Hindlimb muscle (tissue), 1 donor: ENCODE data around the gene BLID. TPM values are rescaled to one million over a fixed set of nuclear protein-coding genes. Genes with fewer than 3 reads are reported as not detected.
A peak's percentile ranks its signal among the peaks of the same experiment; 100 is the strongest.

ENCODE experiments used
- DNase-seq: peaks from one replicate; pipeline ENCODE4 v3.0.0-alpha.2; 2013
- polyA plus RNA-seq: library from polyadenylated mRNA; unstranded; fragments of 120-200 nt; gene quantifications from one replicate; pipeline ENCODE4 v1.2.1, GENCODE V29; 2013; ENCODE audit not compliant: insufficient read length

Gene BLID
- polyA plus RNA-seq, 1 donor = not detected

DNA sequence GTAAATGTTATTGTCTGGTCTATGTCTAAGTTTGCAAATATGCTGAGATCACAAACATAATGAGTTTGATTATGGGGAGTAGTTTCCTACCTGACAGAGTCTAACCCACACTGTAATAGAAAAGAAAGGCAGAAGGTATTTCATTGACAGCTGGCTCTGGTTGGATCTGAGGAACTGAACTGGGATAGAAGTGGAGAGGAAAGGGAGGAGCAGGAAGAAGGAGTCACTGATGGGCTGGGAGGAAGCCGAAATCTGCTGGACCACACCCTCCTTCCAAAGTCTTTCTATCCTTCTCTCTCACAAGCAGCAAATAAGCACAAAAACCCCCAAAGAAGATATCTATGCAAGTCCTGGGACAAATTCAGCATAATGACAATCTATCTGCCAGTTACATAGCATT is 11.7 kb downstream of the BLID start:
- DNase-seq = no peak

DNA sequence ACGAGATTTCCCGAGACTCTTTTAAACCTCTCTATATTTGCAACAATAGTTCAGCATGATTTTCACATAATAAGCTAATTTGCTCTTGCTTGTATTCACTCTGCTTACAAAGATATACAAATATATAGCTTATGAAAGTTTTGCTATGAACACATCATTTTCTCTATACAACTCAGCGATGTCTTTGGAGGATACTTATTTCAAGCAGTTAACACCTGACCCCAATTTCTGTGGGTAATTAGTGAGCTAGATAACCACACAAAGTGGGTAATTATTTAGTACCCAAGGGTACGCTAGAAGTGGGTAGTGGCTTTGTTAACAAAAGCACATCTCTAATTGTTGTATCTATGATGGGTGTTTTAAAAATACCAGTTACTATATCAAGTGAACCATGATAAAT is 12.3 kb downstream of the BLID start:
- DNase-seq = no peak

DNA sequence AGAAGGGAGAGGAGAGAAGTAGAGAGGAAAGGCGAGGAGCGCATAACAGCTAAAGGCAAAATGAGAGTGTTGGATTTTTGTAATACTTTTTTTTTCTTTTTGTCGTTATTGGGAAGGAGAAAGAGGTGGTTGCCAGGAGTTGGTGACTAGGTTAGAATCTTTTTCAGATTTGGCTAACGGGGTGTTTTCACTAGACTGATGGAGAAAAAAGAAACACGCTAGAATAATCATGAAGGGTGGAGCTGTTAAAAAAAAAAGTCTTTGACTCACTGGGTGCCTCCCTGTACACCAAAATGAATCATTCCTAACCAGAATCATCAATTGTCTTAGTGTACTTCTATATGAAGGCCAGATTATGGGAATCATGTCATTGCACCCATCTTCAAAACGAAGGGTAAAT is 12.7 kb downstream of the BLID start:
- no peak for DNase-seq

DNA sequence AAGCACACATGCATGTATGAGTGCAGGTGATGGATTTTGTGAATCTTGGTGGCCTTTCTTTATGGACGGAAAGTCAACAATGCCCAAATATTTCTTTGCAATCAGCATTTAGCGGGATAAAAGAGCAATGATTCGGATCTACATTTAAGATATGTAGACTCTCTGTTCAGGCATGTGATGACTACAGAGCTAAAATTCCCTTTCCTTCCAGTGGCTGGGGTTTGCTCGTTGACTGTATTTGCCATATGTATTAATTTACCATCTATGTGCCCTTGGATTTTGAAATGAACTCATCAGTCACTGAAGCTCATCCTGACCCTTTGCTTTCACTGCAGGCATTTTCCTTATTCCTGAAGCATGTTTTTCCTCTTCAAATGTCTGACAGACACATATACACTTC is 13.6 kb downstream of the BLID start:
- no peak for DNase-seq

DNA sequence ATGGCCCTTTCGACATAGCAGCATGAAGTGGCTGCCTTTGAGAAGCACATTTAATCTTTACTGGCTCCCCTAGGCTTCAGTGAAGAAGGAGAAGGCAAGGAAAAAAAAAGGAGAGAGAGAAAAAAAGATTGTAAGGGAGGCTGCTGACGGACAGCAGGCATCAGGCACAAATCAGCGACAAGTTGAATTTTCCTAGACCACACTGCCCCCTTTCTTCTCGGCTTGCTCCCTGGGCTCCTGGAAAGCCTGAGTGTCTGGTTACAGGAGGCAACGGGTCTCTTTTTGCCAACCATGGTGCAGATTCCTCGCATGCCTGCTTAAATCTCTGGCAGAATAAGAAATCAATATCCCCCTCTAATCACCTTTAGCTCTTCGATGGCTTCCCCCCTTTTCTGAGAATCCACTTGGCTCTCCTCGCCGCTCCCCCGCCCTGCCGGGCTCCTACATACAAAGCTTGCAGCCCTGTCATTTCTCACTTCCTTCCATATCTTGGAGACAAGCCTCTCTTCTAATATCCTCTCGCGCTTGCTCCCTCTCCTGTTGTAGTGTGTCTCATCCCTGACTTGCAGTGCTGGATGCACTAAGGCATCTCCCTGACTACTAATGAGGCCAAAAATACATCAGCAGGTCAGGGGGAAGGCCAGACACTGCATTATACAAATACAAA is 14.3 kb downstream of the BLID start:
- DNase-seq = peak; percentile 91

DNA sequence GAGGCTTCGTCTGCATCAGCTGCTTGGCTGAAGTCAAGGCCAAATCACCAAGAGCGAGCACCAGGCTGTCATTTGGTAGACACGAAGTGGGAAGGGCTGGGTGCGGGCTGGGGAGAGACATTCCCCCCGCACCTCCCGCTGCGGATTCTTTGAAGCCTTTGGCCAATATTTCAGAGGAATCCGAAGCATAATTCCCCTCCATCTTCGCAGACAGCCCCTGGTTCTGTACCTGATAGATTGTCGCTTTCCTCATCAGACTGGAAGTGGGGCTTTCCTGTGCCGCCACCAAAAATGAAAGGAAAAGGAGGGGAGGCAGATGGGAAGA is 15.3 kb downstream of the BLID start:
- DNase-seq = peak; percentile 76

DNA sequence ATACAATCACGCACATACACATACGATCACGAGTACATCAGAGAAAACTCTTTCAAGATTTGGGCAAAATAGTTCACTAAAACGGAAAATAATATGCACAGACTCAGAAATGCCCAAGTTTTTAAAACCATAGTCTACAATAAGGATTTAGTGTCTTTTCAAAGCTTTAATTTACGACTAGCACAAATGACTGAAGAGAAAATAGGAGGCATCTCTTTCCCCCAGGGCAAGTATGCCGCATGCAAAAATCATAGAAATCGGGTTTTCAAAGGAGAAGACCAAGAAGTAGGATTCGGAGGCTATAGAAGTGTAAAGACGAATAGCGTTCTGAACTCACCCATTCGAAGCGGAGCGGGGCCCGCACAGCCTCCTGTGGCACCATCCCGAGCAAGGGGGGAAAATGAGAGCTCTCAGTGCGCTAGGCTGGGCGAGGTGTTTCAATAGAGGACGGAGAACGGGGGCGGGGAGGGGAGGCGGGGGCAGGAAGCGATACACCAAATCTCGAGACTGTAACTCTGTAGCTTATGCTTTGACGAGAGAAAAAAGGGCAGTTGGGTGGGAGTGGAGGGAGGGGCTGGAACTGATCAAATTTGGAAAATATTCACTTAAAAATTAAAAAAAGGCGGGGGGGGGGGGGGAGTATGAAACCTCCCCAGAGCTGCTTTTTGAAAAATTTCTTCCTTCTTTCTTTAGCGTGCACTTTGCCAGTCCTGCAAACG is 15.8 kb downstream of the BLID start:
- peak; percentile 89 for DNase-seq

DNA sequence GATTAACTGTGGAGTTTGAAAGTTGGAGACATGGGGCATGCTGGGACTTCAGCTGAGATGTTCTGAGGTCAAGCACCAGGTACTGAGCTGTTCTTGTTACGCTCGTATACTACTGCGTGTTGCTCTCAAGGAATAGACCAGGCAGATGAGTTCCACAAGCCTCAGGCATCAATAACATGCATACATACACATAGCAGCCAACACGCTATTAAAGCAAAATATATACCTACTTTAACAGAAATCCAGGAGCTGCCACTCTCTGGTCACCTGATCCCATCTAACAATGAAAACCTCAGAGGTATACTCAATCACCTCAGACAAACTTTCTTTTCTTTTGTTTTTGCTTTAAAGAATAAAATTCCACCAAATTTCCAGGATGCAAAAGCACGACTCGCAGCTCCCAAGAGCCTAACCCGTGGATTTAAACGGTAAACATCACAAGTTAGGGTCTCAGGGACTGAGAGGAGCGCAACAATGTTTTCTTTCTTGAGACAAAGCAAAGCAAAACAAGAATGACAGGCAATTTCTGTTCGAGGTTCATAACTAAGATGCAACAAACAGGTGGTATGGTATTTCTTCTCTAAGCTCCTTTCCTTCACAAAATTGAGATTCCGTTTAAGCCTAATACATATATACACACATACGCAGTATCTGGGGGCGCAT is 16.5 kb downstream of the BLID start:
- peak; percentile 75 for DNase-seq

DNA sequence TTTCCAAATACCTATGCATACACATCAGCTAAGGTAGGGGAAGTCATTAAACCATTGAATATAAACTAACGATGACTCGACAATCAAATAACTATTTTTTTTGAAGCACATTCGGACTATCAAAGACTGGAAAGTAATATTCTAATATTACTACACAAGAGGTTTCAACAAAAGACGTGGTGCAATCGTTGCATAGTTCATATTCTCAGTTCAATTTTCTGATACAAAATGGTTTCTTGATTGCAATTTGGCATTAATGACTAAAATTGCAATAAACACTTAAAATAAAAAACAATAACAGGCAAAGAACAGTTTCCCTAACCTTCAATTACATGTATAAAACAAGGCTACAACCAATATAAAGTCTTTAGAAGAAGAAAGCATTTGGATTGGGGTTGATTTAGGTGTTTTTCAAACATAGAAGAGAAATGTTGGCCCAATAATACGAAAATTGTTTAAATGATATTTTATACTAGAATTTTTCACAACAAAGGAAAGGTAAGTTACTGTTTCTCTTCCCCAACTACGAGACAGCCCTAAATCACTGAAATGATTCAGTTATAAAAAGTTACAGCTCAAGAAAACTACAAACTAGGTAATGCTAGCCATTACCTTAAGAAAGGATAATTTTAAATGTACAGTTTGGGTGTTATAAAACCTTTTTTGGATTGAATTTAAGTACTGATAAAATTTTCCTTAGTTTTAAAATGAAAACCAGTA is 17.6 kb downstream of the BLID start:
- no peak for DNase-seq

DNA sequence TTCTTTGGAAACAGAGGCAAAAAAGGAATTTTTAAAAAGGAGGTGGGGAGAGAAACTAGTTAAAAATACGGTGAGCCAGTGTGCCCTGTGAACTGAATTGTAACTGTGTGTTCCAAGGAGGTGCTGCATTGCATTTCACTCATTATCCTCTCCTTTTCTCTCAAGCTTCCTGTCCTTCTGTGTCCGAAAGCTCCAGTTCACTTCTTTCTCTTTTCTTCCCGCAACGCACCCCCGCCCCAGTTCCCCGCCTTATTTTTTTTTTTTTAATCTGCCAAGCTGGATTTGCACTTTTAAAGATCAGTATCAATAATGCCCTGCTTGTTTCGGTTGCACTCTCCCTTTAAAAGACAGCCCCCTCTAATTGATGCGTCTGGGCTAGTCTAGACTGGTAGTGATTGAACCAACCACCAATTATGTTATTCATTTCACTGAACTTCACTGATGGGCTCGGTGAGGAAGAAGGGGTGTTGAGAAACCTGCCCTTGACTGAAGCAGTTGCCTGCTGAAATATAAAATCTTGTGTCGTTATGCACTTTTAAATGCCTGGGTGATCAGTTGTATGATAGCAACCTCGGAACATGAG is 18.5 kb downstream of the BLID start:
- DNase-seq = peak; percentile 60

DNA sequence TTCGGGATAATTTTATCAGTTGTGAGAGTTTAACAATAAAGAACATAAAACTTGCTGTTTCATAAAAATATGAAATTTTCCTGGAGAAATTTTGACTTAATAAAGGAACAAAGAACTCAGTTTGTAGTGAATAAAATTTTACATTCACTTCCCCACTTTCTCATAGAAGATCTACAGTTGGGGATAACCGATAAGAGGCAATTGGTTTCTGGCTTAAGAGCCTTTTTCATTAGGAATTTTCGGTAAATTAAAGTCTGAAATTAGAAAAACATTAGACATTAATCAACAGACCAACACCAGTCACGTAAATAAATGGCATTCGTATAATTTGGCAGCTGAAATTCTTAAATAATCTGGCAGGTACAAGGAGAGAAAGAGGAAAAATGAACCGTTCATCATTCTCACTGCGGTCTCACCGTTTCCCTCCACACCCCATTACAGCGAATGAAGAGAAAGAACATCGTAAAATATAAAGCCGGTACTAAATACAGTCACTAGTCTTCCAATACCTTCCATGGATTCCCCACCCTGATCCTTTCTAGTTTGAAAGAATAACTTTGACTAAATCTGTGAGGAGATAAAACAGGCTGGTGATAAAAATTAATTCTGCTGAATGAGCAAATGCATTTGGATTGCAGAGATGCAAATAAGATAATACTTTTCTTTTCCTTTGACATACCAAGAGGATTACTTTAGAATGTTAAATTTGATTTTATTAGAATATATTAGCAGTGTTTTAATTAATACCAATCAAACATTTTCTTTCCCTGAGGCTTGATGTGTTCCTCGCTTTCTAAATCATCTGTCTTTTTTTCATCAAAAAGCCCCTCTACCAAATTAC is 19.5 kb downstream of the BLID start:
- no peak for DNase-seq

DNA sequence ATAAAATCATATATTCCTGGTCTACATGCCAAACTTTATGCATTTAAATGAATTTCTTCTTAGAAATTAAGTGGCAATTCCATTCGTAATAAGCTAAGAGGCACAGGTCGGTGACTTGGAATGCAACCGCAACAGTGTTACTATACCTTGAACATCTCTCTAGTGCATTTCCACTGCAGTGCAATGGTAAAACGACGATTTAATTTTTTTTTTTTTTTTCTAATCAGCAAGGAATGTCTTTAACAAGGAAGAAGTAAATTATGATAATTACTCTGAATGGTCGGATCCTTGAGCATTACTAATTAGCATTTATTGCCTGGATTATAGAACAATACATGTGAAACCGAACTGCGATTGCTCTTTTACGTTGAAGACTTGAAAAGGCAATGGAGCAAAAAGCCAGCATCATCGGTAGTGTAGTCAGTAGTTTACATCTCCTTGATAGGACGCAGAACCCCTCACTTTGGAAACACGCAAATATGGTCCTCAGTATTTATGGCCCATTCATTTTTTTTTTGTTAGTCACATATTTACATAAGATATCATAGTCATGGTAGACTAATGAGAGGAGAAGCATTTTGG is 20.2 kb downstream of the BLID start:
- DNase-seq = peak; percentile 61

DNA sequence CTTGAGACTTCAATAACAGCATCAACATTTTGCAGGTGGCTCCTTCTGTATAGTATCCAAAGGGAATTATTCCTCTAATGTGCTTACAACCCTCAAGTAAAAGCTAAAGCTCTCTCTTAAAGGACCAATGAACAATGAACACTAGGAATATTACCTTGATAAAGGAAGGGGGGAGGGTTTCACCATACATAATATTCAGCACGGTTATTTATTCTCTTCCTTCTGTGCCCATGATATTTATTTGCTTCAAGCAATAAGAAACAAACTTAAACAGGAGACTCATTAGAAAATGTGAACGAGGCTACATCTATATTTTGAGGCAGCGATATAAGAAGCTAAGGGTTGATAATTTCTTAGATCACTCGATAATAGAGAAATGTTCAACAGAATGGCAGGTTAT is 21.2 kb downstream of the BLID start:
- DNase-seq = no peak

DNA sequence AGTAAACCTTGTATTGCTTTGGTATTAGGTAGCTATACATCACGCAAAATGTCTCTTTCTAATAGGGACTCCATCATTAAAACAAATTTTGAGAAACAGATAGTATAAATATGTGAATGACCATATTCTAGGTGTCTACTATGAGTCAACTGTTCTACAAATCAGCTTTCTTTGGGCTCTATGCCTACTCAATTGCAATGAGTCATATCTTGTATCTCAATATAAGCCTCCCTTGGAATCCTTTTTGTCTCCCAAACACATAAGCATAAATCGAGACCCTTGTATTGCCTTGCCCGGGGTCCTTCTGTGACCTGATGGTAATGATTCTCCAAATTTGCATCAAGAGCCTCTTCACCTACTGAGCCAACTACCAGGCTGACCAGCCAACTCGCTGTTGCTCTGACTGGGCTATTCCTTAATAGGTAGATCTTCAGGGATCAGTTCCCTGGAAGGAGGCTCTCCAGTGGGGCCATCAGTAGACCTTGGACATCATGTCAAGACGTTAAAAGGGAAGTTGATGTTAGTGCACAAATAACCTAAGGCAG is 22.2 kb downstream of the BLID start:
- no peak for DNase-seq

DNA sequence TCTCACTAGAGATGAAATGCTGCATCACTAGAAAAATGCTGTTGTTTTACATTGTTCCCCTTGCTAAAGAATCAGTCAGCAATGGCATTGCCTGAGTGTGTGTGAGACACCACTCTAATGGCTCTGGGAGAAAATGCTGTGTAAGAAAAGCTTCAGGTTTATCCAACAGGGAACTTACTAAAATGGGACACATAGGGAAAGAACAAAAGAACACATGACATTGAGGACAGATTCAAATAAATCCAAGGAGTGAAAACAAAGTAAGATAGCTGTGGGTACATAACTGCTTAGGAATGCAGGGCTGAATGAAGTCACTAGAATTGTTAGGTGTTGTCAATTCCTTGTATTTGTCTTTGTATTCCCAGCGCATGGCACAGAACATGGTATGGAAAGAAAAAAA is 24.2 kb downstream of the BLID start:
- no peak for DNase-seq

DNA sequence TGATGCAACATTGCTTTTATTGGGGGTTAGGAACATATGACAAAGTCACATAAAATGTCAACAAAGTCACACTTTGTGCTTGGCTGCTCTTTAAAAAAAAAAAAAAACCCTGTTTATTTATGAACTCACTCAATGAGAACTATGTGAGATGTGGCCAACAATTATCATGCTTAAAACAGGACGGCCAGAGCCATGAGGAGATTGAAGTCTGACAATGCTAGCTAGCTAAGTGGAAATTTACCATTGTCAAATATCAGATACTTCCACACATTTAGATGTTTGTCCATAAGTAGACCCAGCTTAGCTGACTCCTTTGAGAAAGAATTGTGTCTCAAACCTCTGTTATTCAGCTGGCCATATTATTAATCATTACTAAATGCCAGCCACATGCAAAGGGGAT is 26.9 kb downstream of the BLID start:
- DNase-seq = no peak

DNA sequence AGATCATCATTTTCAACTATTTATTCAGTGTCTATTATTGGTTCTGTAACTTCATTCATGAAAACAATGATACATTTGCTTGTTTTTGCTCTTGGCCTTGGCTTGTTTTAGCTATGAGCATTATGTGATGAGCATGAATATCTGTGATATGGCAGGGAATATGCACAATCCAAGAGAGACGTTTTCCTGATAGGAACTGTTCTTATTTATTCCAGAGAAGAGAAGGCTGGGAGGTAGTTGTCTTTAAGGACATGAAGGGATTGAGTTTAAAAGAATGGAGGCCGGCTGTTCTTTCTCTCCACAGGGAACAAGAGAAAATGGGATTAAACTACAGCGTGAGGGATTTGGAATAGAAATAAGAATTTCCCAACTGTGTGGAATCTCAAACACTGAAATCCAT is 30.3 kb downstream of the BLID start:
- DNase-seq = no peak

DNA sequence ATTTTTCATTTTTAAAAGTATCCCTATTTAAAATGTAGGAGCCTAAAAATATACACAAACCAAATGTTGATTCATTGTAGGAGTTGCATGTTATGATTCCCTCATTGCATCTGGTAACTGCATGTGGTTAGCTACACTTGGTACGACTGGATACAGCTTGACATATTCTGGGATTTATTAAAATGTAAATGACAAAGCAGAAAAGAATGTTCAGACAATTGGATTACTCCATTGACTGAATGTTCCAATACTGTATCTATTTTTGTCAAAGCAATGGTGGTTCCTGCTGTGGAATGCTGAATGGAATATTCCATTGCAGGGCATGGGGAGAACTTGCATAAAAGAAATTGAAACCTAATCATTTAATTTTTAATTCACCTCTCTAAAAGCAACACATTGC is 30.8 kb downstream of the BLID start:
- peak; percentile 46 for DNase-seq

DNA sequence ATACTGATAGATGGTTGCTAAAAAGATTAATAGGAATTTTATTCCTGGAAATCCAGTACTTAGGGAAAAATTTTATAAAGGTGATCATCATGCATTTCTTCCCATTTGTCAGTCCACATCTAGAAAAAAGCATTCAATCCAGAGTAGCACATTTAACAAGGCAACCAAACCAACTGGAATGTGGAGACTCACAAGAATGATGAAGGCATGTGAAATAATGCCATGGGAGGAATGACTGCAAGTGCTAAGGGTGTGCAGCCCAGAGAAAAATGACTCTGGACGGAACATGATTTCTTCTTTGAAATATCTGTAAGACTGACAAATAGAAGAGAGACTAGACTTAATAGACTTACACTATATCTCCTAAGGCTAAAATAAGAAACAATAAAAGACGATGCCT is 33.8 kb downstream of the BLID start:
- no peak for DNase-seq

DNA sequence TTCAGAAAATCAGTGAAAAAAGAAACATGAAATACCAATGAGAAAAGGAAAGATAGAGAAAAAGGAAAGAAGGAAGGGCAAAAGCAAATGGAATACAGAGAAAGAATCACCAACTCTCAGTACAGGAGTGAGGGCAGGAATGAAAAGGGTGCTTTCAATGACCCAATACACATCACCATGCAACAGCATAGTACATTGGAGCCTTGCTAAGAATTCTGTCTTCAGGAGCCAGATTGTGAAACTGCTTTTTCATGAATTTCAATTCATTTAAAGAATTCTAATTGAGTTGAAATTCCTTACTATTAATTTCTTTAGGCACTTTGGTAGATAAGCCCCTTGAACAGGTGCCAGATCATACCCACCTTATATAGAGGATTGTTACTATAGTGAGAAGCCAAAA is 34.9 kb downstream of the BLID start:
- DNase-seq = no peak

DNA sequence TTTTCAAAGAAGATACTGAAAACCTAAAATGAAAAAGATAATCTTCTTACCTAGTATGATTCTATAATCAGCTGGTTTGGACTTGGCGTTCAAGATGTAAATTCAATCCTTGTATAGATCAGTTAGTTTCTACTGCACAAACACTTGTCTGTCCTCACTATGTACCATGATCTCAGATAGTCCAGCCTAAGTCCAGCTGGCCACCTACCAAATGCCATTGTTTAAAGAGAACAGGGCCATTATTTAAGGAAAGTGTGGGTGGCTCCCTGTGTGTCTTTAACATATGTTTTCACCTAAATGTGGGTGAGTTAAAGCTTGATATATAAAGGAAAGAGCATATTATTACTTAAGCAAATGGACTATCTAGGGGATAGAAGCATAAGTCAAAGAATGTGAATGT is 38.6 kb downstream of the BLID start:
- no peak for DNase-seq
